Mesothelial cell of epicardium (in vitro differentiated cells): ENCODE results near the gene ARHGAP22. TPM values are rescaled to one million over a fixed set of nuclear protein-coding genes. Genes with fewer than 3 reads are reported as not detected.

Experiments used
- DNase-seq, 2 experiments: peaks; one replicate each; pipeline ENCODE4 v3.0.0; 2021; ENCODE audit warnings: low spot score in 2 of 2; ENCODE audit not compliant: unreplicated experiment in 2 of 2
- H3K27ac Mint-ChIP-seq: 2 replicates; pipeline ENCODE4 v1.8.0; 2021; ENCODE audit warnings: mixed read lengths
- H3K27me3 Mint-ChIP-seq: 2 replicates; pipeline ENCODE4 v1.8.0; 2021; ENCODE audit warnings: low read depth, mixed read lengths
- H3K36me3 Mint-ChIP-seq: 2 replicates; pipeline ENCODE4 v1.8.0; 2021; ENCODE audit warnings: mixed read lengths
- H3K4me1 Mint-ChIP-seq: 2 replicates; pipeline ENCODE4 v1.8.0; 2021; ENCODE audit warnings: mixed read lengths
- H3K4me3 Mint-ChIP-seq: 2 replicates; pipeline ENCODE4 v1.8.0; 2021; ENCODE audit warnings: mild to moderate bottlenecking, moderate library complexity, mixed read lengths
- H3K9me3 Mint-ChIP-seq: 2 replicates; pipeline ENCODE4 v1.8.0; 2021; ENCODE audit warnings: mixed read lengths
- CTCF ChIP-seq: fragments of 200-600 bp; sonication (generic); IDR thresholded peaks from one replicate; pipeline ENCODE4 v1.5.0; 2021; ENCODE audit warnings: antibody characterized with exemption; ENCODE audit not compliant: unreplicated experiment
- total RNA-seq: library from RNA; stranded (reverse); gene quantifications from 3 replicates; pipeline ENCODE4 v1.2.1, GENCODE V29; 2021

The ARHGAP22 gene
- total RNA-seq, 1 donor from 2014 or later = 2.9 TPM

DNA sequence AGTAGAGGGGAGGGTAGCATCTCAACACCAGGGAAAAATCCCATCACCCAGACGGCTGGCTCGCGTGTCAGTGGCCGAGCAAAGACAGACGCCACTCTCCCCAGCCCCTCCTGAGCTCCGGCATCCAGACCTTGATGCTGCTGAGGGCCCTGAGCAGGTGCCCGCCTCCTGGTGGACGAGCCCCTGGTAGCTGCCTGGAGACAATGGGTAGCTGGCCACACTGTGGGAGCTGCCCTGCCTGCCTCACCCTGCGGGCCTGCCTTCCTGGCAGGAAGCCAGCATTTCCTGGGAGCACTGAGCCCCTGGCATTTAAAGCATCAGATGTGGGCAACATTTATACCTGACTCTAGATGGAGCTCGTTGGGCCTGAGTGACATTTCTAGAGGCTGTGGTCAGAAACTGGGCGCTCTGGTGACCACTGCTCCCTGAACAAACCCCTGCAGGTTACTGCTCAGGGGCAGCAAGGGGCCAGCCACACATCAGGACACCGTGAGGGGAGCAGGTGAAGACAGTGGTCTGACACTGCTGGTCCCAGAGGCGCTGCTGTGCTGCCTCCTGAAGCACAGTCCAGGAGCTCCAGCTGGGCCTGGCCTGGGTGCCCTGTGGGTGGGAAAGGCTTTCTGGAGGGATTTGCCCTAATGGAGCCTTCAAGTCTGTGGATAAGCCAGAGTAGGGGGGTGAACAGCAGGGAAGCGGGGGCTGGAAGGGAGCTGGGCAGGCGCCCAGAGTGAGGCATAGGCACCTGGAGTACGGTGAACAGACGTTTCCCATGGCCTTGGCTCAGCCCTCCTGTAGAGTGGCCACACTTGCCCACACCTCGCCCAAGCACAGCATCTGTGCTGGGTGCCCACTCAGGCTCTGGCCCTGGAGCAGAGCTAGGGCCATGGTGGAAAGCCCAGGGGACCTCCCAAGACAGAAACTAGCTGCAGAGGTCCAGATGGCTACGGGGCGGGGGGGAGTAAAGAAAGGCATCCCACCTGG, 159.7 kb downstream of the ARHGAP22 start:
- no peak for DNase-seq
- peaks cover 2% of the 10 kb centered on the region for H3K36me3 Mint-ChIP-seq
- H3K4me1 Mint-ChIP-seq = peaks cover 23% of the 10 kb centered on the region
- no peaks in the 10 kb centered on the region for H3K27me3 Mint-ChIP-seq
- TF ChIP-seq CTCF = no peak
- H3K27ac Mint-ChIP-seq = no peak overlapping the region
- H3K4me3 Mint-ChIP-seq = no peak overlapping the region
- H3K9me3 Mint-ChIP-seq = no peaks in the 10 kb centered on the region

DNA sequence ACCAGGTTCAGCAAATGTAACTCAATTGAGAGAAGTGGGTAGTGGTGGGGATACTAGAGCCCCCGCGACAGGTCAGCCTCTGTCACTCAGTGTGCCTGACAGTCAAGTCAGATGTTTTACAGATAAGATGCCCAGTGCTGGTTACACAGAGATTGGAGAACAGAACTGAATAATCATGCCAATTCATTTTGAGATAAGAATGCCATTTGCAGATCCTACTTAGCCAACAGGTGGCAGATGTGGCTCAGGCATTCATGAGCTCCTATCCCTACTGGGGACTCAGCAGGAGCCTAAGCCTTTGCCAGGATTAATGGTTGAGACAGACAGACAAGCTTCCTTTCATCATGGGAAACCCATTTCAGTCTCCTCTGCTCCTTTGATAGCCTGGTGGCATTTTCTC, 160.6 kb downstream of the ARHGAP22 start:
- Mint-ChIP-seq H3K9me3 (no peaks in the 10 kb centered on the region), H3K36me3 (peaks cover 2% of the 10 kb centered on the region), H3K4me1 (peaks cover 23% of the 10 kb centered on the region), H3K27ac (no peak overlapping the region), H3K4me3 (no peak overlapping the region), H3K27me3 (no peaks in the 10 kb centered on the region)
- no peak for TF ChIP-seq CTCF
- no peak for DNase-seq

GRCh38 chr10:48442809-48443177, 162.1 kb downstream of the ARHGAP22 start:
- H3K36me3 Mint-ChIP-seq = peaks cover 11% of the 10 kb centered on the region
- H3K4me3 Mint-ChIP-seq = no peak overlapping the region
- no peaks in the 10 kb centered on the region for H3K27me3 Mint-ChIP-seq
- no peak for TF ChIP-seq CTCF
- H3K9me3 Mint-ChIP-seq = no peaks in the 10 kb centered on the region
- no peak overlapping the region for H3K27ac Mint-ChIP-seq
- DNase-seq = no peak
- H3K4me1 Mint-ChIP-seq = peaks cover 26% of the 10 kb centered on the region

- Mint-ChIP-seq H3K4me3 (no peak overlapping the region), H3K36me3 (peaks cover 16% of the 10 kb centered on the region), H3K9me3 (no peaks in the 10 kb centered on the region), H3K4me1 (peaks cover 26% of the 10 kb centered on the region), H3K27ac (no peak overlapping the region), H3K27me3 (no peaks in the 10 kb centered on the region)
- no peak for TF ChIP-seq CTCF
- DNase-seq = no peak
These were observed 162.6 kb downstream of the ARHGAP22 start for GRCh38 chr10:48442090-48442808.

DNA sequence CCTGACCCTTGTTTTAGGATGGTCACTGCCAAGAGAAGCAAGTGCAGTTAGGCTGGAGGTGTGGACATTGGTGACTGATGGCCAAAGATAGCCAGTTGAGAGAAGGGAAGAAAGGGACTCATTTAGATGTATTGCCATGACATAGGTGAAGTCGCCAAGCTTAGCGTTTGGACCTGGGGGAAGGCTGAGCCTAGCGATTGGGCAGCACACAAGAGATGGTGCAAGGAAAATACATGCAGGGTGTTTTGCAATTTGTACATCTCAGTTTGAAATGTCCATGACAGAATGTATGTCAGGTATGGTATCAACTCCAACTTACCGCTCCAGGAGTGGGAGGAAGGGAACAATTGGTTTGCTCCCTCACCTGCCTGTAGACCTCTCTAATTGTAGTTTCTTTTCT, 164.1 kb downstream of the ARHGAP22 start:
- Mint-ChIP-seq H3K4me1 (peaks cover 26% of the 10 kb centered on the region), H3K4me3 (no peak overlapping the region), H3K27me3 (no peaks in the 10 kb centered on the region), H3K27ac (no peak overlapping the region), H3K36me3 (peaks cover 18% of the 10 kb centered on the region), H3K9me3 (no peaks in the 10 kb centered on the region)
- DNase-seq = no peak
- no peak for TF ChIP-seq CTCF
